Fibroblast of the aortic adventitia (primary cell): ENCODE data around the gene MCC. TPM values are rescaled to one million over a fixed set of nuclear protein-coding genes. Genes with fewer than 3 reads are reported as not detected.

ENCODE experiments used
- DNase-seq: peaks from one replicate; pipeline ENCODE4 v3.0.0-alpha.2; 2010; ENCODE audit warnings: low read depth
- H3K4me3 ChIP-seq: 2 replicates; pipeline ENCODE4 v1.5.1; 2011; ENCODE audit warnings: low read depth, mild to moderate bottlenecking, control low read depth, low read length, moderate library complexity
- CTCF ChIP-seq: IDR thresholded peaks from 2 replicates; pipeline ENCODE4 v1.5.1; 2011; ENCODE audit warnings: mild to moderate bottlenecking, low read length, control low read depth, inconsistent platforms; ENCODE audit not compliant: insufficient read depth
- total RNA-seq: library from RNA; depleted of rRNA; stranded (reverse); fragments of >200 nt; gene quantifications from 2 replicates; pipeline ENCODE4 v1.2.3, GENCODE V29; 2012; ENCODE audit warnings: low replicate concordance

Gene MCC
- total RNA-seq, 1 donor, result 62.4 TPM

GRCh38 chr5:113056988-113057387, 431.3 kb downstream of the MCC start:
- no peak for DNase-seq
- TF ChIP-seq CTCF, result no peak
- H3K4me3 ChIP-seq, result no peak overlapping the region

- H3K4me3 ChIP-seq, result no peak overlapping the region
- no peak for DNase-seq
- TF ChIP-seq CTCF, result no peak
These were observed 433.4 kb downstream of the MCC start for GRCh38 chr5:113054899-113055298.

GRCh38 chr5:113053511-113053995, 434.7 kb downstream of the MCC start:
- no peak overlapping the region for H3K4me3 ChIP-seq
- peak; percentile 91 for DNase-seq
- no peak for TF ChIP-seq CTCF

- TF ChIP-seq CTCF, result no peak
- DNase-seq, result no peak
- no peak overlapping the region for H3K4me3 ChIP-seq
These were observed 436.0 kb downstream of the MCC start for GRCh38 chr5:113052041-113052795.

GRCh38 chr5:113050721-113051382, 437.4 kb downstream of the MCC start:
- H3K4me3 ChIP-seq, result no peak overlapping the region
- DNase-seq, result peak; percentile 84
- no peak for TF ChIP-seq CTCF

- no peak overlapping the region for H3K4me3 ChIP-seq
- TF ChIP-seq CTCF, result no peak
- no peak for DNase-seq
These were observed 439.3 kb downstream of the MCC start for GRCh38 chr5:113048931-113049330.
